Skeletal muscle cell (primary cell): Measurements from ENCODE around the gene FIG4.

Experiments used
- DNase-seq: peaks from one replicate; pipeline ENCODE4 v3.0.0-alpha.2; 2010; ENCODE audit warnings: low read depth
- H3K4me3 ChIP-seq: 2 replicates; pipeline ENCODE4 v1.5.1; 2011; ENCODE audit warnings: low read depth, mild to moderate bottlenecking, control low read depth, low read length, moderate library complexity

Gene FIG4

GRCh38 chr6:109788687-109789086 lies 97.6 kb downstream of the FIG4 start:
- no peak for DNase-seq
- no peak overlapping the region for H3K4me3 ChIP-seq

GRCh38 chr6:109790131-109790530 lies 99.0 kb downstream of the FIG4 start:
- DNase-seq: no peak

GRCh38 chr6:109791301-109791700 lies 100.2 kb downstream of the FIG4 start:
- H3K4me3 ChIP-seq: no peak overlapping the region
- DNase-seq: no peak

More at GRCh38 chr6:109790131-109790530, 99.0 kb downstream of the FIG4 start:
- H3K4me3 ChIP-seq: no peak overlapping the region

GRCh38 chr6:109793021-109793420 lies 101.9 kb downstream of the FIG4 start:
- H3K4me3 ChIP-seq: no peak overlapping the region
- DNase-seq: no peak

- no peak overlapping the region for H3K4me3 ChIP-seq
- peak; percentile 89 for DNase-seq
Observed at GRCh38 chr6:109793792-109794191, 102.7 kb downstream of the FIG4 start.

GRCh38 chr6:109794201-109794923 lies 103.3 kb downstream of the FIG4 start:
- DNase-seq: peak; percentile 71
- H3K4me3 ChIP-seq: no peak overlapping the region

- H3K4me3 ChIP-seq: no peak overlapping the region
- no peak for DNase-seq
Observed at GRCh38 chr6:109795994-109796555, 105.0 kb downstream of the FIG4 start.

GRCh38 chr6:109799129-109799528 lies 108.0 kb downstream of the FIG4 start:
- no peak for DNase-seq
- H3K4me3 ChIP-seq: no peak overlapping the region

- H3K4me3 ChIP-seq: no peak overlapping the region
- DNase-seq: no peak
Observed at GRCh38 chr6:109799664-109800063, 108.6 kb downstream of the FIG4 start.

- no peak for DNase-seq
- H3K4me3 ChIP-seq: no peak overlapping the region
Observed at GRCh38 chr6:109800771-109801170, 109.7 kb downstream of the FIG4 start.

- no peak overlapping the region for H3K4me3 ChIP-seq
- no peak for DNase-seq
Observed at GRCh38 chr6:109801794-109802193, 110.7 kb downstream of the FIG4 start.

- H3K4me3 ChIP-seq: no peak overlapping the region
- no peak for DNase-seq
Observed at GRCh38 chr6:109804020-109804419, 112.9 kb downstream of the FIG4 start.

- no peak overlapping the region for H3K4me3 ChIP-seq
- DNase-seq: no peak
Observed at GRCh38 chr6:109807881-109808280, 116.8 kb downstream of the FIG4 start.

GRCh38 chr6:109808837-109809236 lies 117.7 kb downstream of the FIG4 start:
- no peak for DNase-seq
- no peak overlapping the region for H3K4me3 ChIP-seq

- DNase-seq: no peak
- H3K4me3 ChIP-seq: no peak overlapping the region
Observed at GRCh38 chr6:109815054-109815453, 124.0 kb downstream of the FIG4 start.

GRCh38 chr6:109816452-109817374 lies 125.6 kb downstream of the FIG4 start:
- H3K4me3 ChIP-seq: no peak overlapping the region
- DNase-seq: peak; percentile 24

GRCh38 chr6:109820706-109821350 lies 129.7 kb downstream of the FIG4 start:
- no peak overlapping the region for H3K4me3 ChIP-seq
- DNase-seq: no peak

- DNase-seq: no peak
- no peak overlapping the region for H3K4me3 ChIP-seq
Observed at GRCh38 chr6:109821428-109821827, 130.3 kb downstream of the FIG4 start.

GRCh38 chr6:109824105-109824504 lies 133.0 kb downstream of the FIG4 start:
- no peak overlapping the region for H3K4me3 ChIP-seq
- DNase-seq: no peak

- H3K4me3 ChIP-seq: no peak overlapping the region
- no peak for DNase-seq
Observed at GRCh38 chr6:109826551-109826950, 135.5 kb downstream of the FIG4 start.
